Upper lobe of left lung (tissue), 6 donors: ENCODE data around the gene FAM171A2. TPM values are rescaled to one million over a fixed set of nuclear protein-coding genes. Genes with fewer than 3 reads are reported as not detected.
A peak's percentile ranks its signal among the peaks of the same experiment; 100 is the strongest.
"Not testable (repeated sequence)": the region's sequence is repeated elsewhere in the genome, so short reads cannot be mapped to it uniquely, and the experiment has no call there.

Source experiments
- ATAC-seq, 2 donors: fragments of 200-7000 bp; cut with Tn5 transposase; one replicate each; pipeline ENCODE4 v1.9.1; 2022; ENCODE audit warnings: mild to moderate bottlenecking in 2 of 2, moderate library complexity in 2 of 2; ENCODE audit not compliant: low FRiP score in 2 of 2
- DNase-seq, 2 donors: peaks; one replicate each; pipeline ENCODE4 v3.0.0-alpha.2; 2019 to 2020
- H3K27ac ChIP-seq, 4 donors: fragments of 200-600 bp; sonication (generic); one replicate each; pipeline ENCODE4 v1.5.1; 2016 to 2019
- H3K27me3 ChIP-seq, 4 donors: fragments of 200-600 bp; sonication (generic); one replicate each; pipeline ENCODE4 v1.5.1; 2017 to 2019
- H3K36me3 ChIP-seq, 4 donors: fragments of 200-600 bp; sonication (generic); one replicate each; pipeline ENCODE4 v1.5.1; 2016 to 2019
- H3K4me1 ChIP-seq, 4 donors: fragments of 200-600 bp; sonication (generic); one replicate each; pipeline ENCODE4 v1.5.1; 2018 to 2019
- H3K4me3 ChIP-seq, 4 donors: fragments of 200-600 bp; sonication (generic); one replicate each; pipeline ENCODE4 v1.5.1; 2017 to 2019; ENCODE audit warnings: mild to moderate bottlenecking in 2 of 4, moderate library complexity in 1 of 4
- H3K9me3 ChIP-seq, 4 donors: fragments of 200-600 bp; sonication (generic); one replicate each; pipeline ENCODE4 v1.5.1; 2018 to 2019
- CTCF ChIP-seq, 6 experiments: fragments of 450-650 bp in 4 of 6; fragments of 200-600 bp in 2 of 6; sonication (generic) in 2 of 6; IDR thresholded peaks; one replicate each; pipeline ENCODE4 v1.5.1; 2016 to 2019; ENCODE audit warnings: antibody characterized with exemption in 6 of 6
- EP300 ChIP-seq, 4 donors: sonication (generic); formaldehyde crosslinking; IDR thresholded peaks; one replicate each; pipeline ENCODE4 v1.5.1; 2017; ENCODE audit warnings: antibody characterized with exemption in 4 of 4, control low read depth in 2 of 4
- POLR2A ChIP-seq, 4 donors: fragments of 450-650 bp; IDR thresholded peaks; one replicate each; pipeline ENCODE4 v1.5.1; 2016 to 2017; ENCODE audit warnings: antibody characterized with exemption in 4 of 4, mild to moderate bottlenecking in 2 of 4
- POLR2AphosphoS5 ChIP-seq, 2 donors: sonication (generic); formaldehyde crosslinking; IDR thresholded peaks; one replicate each; pipeline ENCODE4 v1.5.1; 2017; ENCODE audit warnings: antibody characterized with exemption in 2 of 2
- WGBS, 2 donors: methylation state at CpG; one replicate each; pipeline ENCODE4 v1.1.5; 2017 to 2018; 5-methylcytosine and 5-hydroxymethylcytosine counted together
- total RNA-seq, 6 donors: library from RNA; depleted of rRNA in 4 of 6; stranded (reverse); fragments of >200 nt in 4 of 6; gene quantifications; one replicate each; pipeline versions ENCODE4 v1.1.0 to v1.2.1, GENCODE V29; 2016 to 2021
- donor health status: DM: no; HTN: no; CAD: no; lungs with moderate emphysema.
- donor health status: DM: no; HTN: yes; CAD: no; lungs with severe emphysema.

FAM171A2 gene
- total RNA-seq, 6 donors from 2014 or later, result 0.61 to 4.6 (median 0.98) TPM; not detected in 1

GRCh38 chr17:44375196-44376017 lies 11.8 kb upstream of the FAM171A2 start:
- DNase-seq, result peak in 1 of 2 donors; percentile 50
- Histone ChIP-seq H3K9me3 (no peaks in the 10 kb centered on the region), H3K4me3 (no peak overlapping the region), H3K36me3 (no peaks in the 10 kb centered on the region), H3K27me3 (no peaks in the 10 kb centered on the region), H3K4me1 (peaks cover 2 to 22% (median 10%) of the 10 kb centered on the region in 4 donors), H3K27ac (no peak overlapping the region)
- TF ChIP-seq POLR2A (IDR thresholded peaks at IDR 0.05) (no peak), CTCF (IDR thresholded peaks at IDR 0.05) (no peak), EP300 (IDR thresholded peaks at IDR 0.05) (no peak), POLR2AphosphoS5 (IDR thresholded peaks at IDR 0.05) (no peak)
- peak in 1 of 2 donors; percentile 14 for ATAC-seq
- 19 to 59% methylated on average over 6 to 20 of the region's 22 CpGs for WGBS, 2 donors

GRCh38 chr17:44374306-44375195 lies 10.9 kb upstream of the FAM171A2 start:
- WGBS, 2 donors, result 37 to 71% methylated on average over 7 to 28 of the region's 31 CpGs
- H3K36me3 ChIP-seq, result no peaks in the 10 kb centered on the region
- peak; percentile 7 to 15 for ATAC-seq
- no peak overlapping the region for H3K27ac ChIP-seq
- no peaks in the 10 kb centered on the region for H3K27me3 ChIP-seq
- H3K4me1 ChIP-seq, result peaks cover 2 to 22% (median 10%) of the 10 kb centered on the region in 4 donors
- TF ChIP-seq POLR2AphosphoS5 (IDR thresholded peaks at IDR 0.05), result no peak
- no peak for TF ChIP-seq EP300 (IDR thresholded peaks at IDR 0.05)
- no peak for TF ChIP-seq POLR2A (IDR thresholded peaks at IDR 0.05)
- no peak for TF ChIP-seq CTCF (IDR thresholded peaks at IDR 0.05)
- H3K4me3 ChIP-seq, result peak overlapping the region in 1 of 4 donors; percentile 8
- peak; percentile 41 to 85 for DNase-seq
- H3K9me3 ChIP-seq, result no peaks in the 10 kb centered on the region

GRCh38 chr17:44372036-44372435 lies 8.4 kb upstream of the FAM171A2 start:
- WGBS, 2 donors, result 83 to 87% methylated on average over 7 to 10 of the region's 10 CpGs
- Histone ChIP-seq H3K27me3 (no peaks in the 10 kb centered on the region), H3K4me1 (peaks cover 2 to 22% (median 10%) of the 10 kb centered on the region in 4 donors), H3K27ac (no peak overlapping the region), H3K36me3 (no peaks in the 10 kb centered on the region), H3K4me3 (no peak overlapping the region), H3K9me3 (no peaks in the 10 kb centered on the region)
- DNase-seq (no peak), ATAC-seq (no peak)
- TF ChIP-seq EP300 (IDR thresholded peaks at IDR 0.05) (no peak), POLR2AphosphoS5 (IDR thresholded peaks at IDR 0.05) (no peak), CTCF (IDR thresholded peaks at IDR 0.05) (no peak), POLR2A (IDR thresholded peaks at IDR 0.05) (no peak)

- H3K4me1 ChIP-seq, H3K36me3 ChIP-seq, H3K9me3 ChIP-seq, H3K27ac ChIP-seq, ATAC-seq, H3K4me3 ChIP-seq, DNase-seq, H3K27me3 ChIP-seq: not testable (repeated sequence)
- 47 to 67% methylated on average over 17 of the region's 17 CpGs for WGBS, 2 donors
These were observed 5.9 kb upstream of the FAM171A2 start for GRCh38 chr17:44369414-44370023.

- WGBS, 2 donors, result 86 to 92% methylated on average over 7 to 30 of the region's 42 CpGs
- not testable (repeated sequence) for ATAC-seq, H3K4me3 ChIP-seq, H3K27ac ChIP-seq, H3K4me1 ChIP-seq, H3K27me3 ChIP-seq, DNase-seq, H3K9me3 ChIP-seq, H3K36me3 ChIP-seq
These were observed 5.0 kb upstream of the FAM171A2 start for GRCh38 chr17:44368391-44369243.
